GM10248 (cell line): ENCODE measurements around the gene PYROXD2.

Experiments
- CTCF ChIA-PET: fragments of 300-600 bp; sonication (Branson Sonifier 250); formaldehyde crosslinking; extraction: SDS; loops from one replicate; lab custom pipeline; 2021; ENCODE audit warnings: antibody characterized with exemption; lab: Yijun Ruan, JAX
- POLR2A ChIA-PET: fragments of 350-650 bp; sonication (Branson Sonifier 250); formaldehyde crosslinking; extraction: SDS; loops from one replicate; lab custom pipeline; 2020; ENCODE audit warnings: antibody characterized with exemption; lab: Yijun Ruan, JAX
- DNase-seq: peaks from one replicate; pipeline ENCODE4 v3.0.0; 2012; ENCODE audit errors: extremely low spot score
- CTCF ChIP-seq: IDR thresholded peaks from 2 replicates; pipeline ENCODE4 v1.5.1; 2012; ENCODE audit warnings: mild to moderate bottlenecking, low read depth; ENCODE audit errors: extremely low read depth, missing control alignments, control extremely low read depth

Gene PYROXD2

GRCh38 chr10:98458809-98459784 lies 44.1 kb upstream of the PYROXD2 start:
- no peak for TF ChIP-seq CTCF
- ChIA-PET POLR2A (interaction anchor here (1.2 kb wide), 1 partner anchor 13 kb away, joined by 3 read pairs; no protein-coding TSS in a partner anchor), CTCF (interaction anchor here (0.7 to 3.7 kb wide), 4 partner anchors 9 to 213 kb away, joined by 3 to 24 read pairs (median 4); no protein-coding TSS in a partner anchor)
- no peak for DNase-seq

- CTCF ChIA-PET = interaction anchor here (1.4 to 3.7 kb wide), 2 partner anchors 10 to 32 kb away, joined by 3 to 24 read pairs; no protein-coding TSS in a partner anchor
Observed at GRCh38 chr10:98457721-98458120, 42.7 kb upstream of the PYROXD2 start.

GRCh38 chr10:98456686-98457482 lies 41.9 kb upstream of the PYROXD2 start:
- ChIA-PET POLR2A (no interaction called here), CTCF (interaction anchor here (1.3 to 3.7 kb wide), 3 partner anchors 10 to 31 kb away, joined by 3 to 24 read pairs (median 10); no protein-coding TSS in a partner anchor)
- TF ChIP-seq CTCF = no peak
- no peak for DNase-seq

More at GRCh38 chr10:98457721-98458120, 42.7 kb upstream of the PYROXD2 start:
- no peak for DNase-seq
- no peak for TF ChIP-seq CTCF
- POLR2A ChIA-PET = interaction anchor here (1.2 kb wide), 1 partner anchor 12 kb away, joined by 3 read pairs; no protein-coding TSS in a partner anchor

GRCh38 chr10:98456043-98456570 lies 41.1 kb upstream of the PYROXD2 start:
- TF ChIP-seq CTCF = no peak
- POLR2A ChIA-PET = no interaction called here
- DNase-seq = no peak
- CTCF ChIA-PET = interaction anchor here (1.3 to 2.3 kb wide), 2 partner anchors 11 to 30 kb away, joined by 3 to 10 read pairs; no protein-coding TSS in a partner anchor

GRCh38 chr10:98453729-98454128 lies 38.7 kb upstream of the PYROXD2 start:
- no peak for TF ChIP-seq CTCF
- CTCF ChIA-PET = interaction anchor here (1.0 kb wide), 1 partner anchor 28 kb away, joined by 4 read pairs; no protein-coding TSS in a partner anchor
- POLR2A ChIA-PET = no interaction called here
- DNase-seq = no peak
